Osteocyte (in vitro differentiated cells): ENCODE data around the gene SUPT3H. TPM values are rescaled to one million over a fixed set of nuclear protein-coding genes. Genes with fewer than 3 reads are reported as not detected.

Experiments used
- DNase-seq: peaks from one replicate; pipeline ENCODE4 v3.0.0; 2021; ENCODE audit warnings: mixed read lengths; ENCODE audit not compliant: unreplicated experiment; ENCODE audit errors: extremely low spot score
- H3K27ac Mint-ChIP-seq: one replicate; pipeline ENCODE4 v1.8.0; 2021; ENCODE audit warnings: mild to moderate bottlenecking, mixed read lengths; ENCODE audit not compliant: unreplicated experiment
- H3K27me3 Mint-ChIP-seq: one replicate; pipeline ENCODE4 v1.8.0; 2021; ENCODE audit warnings: mixed read lengths; ENCODE audit not compliant: unreplicated experiment
- H3K36me3 Mint-ChIP-seq: one replicate; pipeline ENCODE4 v1.8.0; 2021; ENCODE audit warnings: mixed read lengths; ENCODE audit not compliant: unreplicated experiment
- H3K4me1 Mint-ChIP-seq: one replicate; pipeline ENCODE4 v1.8.0; 2021; ENCODE audit warnings: mixed read lengths; ENCODE audit not compliant: unreplicated experiment
- H3K4me3 Mint-ChIP-seq: one replicate; pipeline ENCODE4 v1.8.0; 2021; ENCODE audit warnings: mild to moderate bottlenecking, moderate library complexity, mixed read lengths; ENCODE audit not compliant: unreplicated experiment
- H3K9me3 Mint-ChIP-seq: one replicate; pipeline ENCODE4 v1.8.0; 2021; ENCODE audit warnings: mixed read lengths; ENCODE audit not compliant: unreplicated experiment
- total RNA-seq: library from RNA; stranded (reverse); gene quantifications from 2 replicates; pipeline ENCODE4 v1.2.1, GENCODE V29; 2021
- TF ChIP-seq, protein P1 (sequence below): fragments of 200-600 bp; sonication (generic); IDR thresholded peaks from 2 replicates; pipeline ENCODE4 v1.5.0; 2021; ENCODE audit warnings: antibody characterized with exemption, mild to moderate bottlenecking, moderate library complexity

The SUPT3H gene
- total RNA-seq, 1 donor from 2014 or later = 13.2 TPM

DNA sequence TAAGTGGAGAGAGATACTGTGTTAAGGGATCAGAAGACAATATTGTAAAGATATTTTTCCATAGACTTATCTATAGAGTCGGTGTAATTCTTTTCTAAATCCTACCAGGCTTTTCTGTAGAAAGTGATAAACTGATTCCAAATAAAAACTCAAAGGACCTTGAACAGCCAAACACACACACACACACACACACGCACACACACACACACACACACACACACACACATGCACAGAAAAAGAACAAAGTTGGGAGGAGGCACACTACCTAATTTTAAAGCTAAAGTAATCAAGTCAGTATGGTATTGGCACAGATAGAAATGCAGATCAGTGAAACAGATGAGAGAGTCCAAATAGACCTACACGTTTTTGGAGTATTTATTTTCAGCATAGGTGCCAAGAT is 534.0 kb downstream of the SUPT3H start:
- peaks cover 32% of the 10 kb centered on the region for H3K4me1 Mint-ChIP-seq
- TF ChIP-seq, protein P1, sequence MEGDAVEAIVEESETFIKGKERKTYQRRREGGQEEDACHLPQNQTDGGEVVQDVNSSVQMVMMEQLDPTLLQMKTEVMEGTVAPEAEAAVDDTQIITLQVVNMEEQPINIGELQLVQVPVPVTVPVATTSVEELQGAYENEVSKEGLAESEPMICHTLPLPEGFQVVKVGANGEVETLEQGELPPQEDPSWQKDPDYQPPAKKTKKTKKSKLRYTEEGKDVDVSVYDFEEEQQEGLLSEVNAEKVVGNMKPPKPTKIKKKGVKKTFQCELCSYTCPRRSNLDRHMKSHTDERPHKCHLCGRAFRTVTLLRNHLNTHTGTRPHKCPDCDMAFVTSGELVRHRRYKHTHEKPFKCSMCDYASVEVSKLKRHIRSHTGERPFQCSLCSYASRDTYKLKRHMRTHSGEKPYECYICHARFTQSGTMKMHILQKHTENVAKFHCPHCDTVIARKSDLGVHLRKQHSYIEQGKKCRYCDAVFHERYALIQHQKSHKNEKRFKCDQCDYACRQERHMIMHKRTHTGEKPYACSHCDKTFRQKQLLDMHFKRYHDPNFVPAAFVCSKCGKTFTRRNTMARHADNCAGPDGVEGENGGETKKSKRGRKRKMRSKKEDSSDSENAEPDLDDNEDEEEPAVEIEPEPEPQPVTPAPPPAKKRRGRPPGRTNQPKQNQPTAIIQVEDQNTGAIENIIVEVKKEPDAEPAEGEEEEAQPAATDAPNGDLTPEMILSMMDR = no peak
- H3K9me3 Mint-ChIP-seq = no peaks in the 10 kb centered on the region
- no peak overlapping the region for H3K4me3 Mint-ChIP-seq
- DNase-seq = no peak
- H3K27me3 Mint-ChIP-seq = no peaks in the 10 kb centered on the region
- H3K36me3 Mint-ChIP-seq = no peaks in the 10 kb centered on the region
- H3K27ac Mint-ChIP-seq = no peak overlapping the region

DNA sequence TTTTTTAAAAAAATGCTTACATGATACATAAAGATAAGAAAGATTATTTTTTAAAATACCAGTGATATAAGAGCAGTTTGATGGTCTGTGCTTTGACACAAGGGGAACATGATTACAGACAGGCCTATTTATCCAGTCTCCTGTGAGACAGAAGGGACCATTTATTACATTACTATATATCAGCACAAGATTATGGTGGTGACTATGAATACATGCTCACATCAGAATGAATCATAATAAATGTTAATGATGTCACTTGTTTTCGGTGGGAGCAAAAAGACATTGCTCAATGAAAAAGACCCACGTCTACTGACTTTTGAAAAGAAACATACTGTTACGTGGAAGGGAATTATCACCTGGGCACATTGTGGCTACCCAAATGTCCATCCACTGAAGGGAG is 535.1 kb downstream of the SUPT3H start:
- no peaks in the 10 kb centered on the region for H3K27me3 Mint-ChIP-seq
- TF ChIP-seq, protein P1 = no peak
- H3K9me3 Mint-ChIP-seq = no peaks in the 10 kb centered on the region
- no peak overlapping the region for H3K27ac Mint-ChIP-seq
- no peak overlapping the region for H3K4me3 Mint-ChIP-seq
- DNase-seq = no peak
- H3K4me1 Mint-ChIP-seq = peaks cover 32% of the 10 kb centered on the region
- no peaks in the 10 kb centered on the region for H3K36me3 Mint-ChIP-seq

DNA sequence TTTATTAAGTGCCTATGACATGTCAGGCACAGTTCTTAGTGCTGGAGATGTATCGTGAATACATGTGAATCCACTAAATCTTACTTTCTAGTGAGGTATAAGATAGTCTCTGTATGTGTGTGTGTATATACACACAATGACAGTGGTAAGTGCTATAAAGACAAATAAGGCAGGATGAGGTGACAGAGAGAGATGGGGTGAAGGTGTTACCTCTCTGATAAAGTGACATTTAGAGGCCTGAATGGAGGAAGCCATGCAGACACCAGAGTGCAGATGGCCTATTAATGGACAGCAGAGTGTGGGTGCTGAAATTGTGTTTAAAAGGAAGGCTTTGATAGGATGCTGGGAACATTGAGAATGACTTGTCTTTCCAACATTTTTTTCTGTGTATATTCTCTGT is 535.9 kb downstream of the SUPT3H start:
- DNase-seq = no peak
- H3K27ac Mint-ChIP-seq = no peak overlapping the region
- no peak overlapping the region for H3K4me3 Mint-ChIP-seq
- H3K27me3 Mint-ChIP-seq = no peaks in the 10 kb centered on the region
- TF ChIP-seq, protein P1 = no peak
- H3K4me1 Mint-ChIP-seq = peaks cover 28% of the 10 kb centered on the region
- H3K9me3 Mint-ChIP-seq = no peaks in the 10 kb centered on the region
- H3K36me3 Mint-ChIP-seq = no peaks in the 10 kb centered on the region

DNA sequence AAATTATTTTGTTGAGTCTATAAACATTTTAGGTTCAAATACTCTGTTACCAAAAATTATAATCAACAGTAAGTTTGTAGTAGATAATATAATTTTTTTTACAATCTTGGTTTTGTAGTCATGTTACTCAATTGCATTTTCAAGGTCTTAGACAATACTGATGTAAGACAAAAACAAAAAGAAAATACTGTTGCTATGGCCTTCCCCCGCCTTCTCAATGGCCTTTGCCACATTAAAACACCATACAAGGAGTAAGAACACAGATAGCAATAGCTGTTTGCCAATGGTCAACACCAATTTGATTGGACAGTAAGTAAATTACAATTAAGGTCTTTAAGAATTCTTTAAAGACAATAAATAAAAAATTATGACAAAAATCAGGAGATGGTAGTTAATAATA is 540.0 kb downstream of the SUPT3H start:
- Mint-ChIP-seq H3K27ac (no peak overlapping the region), H3K36me3 (no peaks in the 10 kb centered on the region), H3K9me3 (no peaks in the 10 kb centered on the region), H3K27me3 (no peaks in the 10 kb centered on the region), H3K4me3 (no peak overlapping the region), H3K4me1 (peaks cover 19% of the 10 kb centered on the region)
- TF ChIP-seq, protein P1 = no peak
- DNase-seq = no peak

DNA sequence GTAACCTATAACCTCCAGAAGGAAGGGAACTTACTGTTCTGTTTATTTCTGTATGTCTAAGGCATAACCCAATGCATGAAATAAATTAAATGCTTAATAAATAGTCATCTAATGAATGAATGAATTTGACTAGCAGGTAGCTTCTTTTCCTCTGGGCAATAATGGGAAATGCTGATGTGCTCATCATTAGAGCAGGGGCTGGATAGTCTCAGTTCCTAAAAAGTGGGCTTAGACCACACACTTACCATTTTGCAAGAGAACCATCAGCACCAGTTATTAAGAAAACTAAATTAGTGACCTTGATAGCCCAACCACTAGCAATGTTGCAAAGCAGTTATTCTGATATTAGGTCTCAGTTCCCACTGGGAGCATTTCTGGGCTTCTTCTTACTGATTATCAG is 540.5 kb downstream of the SUPT3H start:
- Mint-ChIP-seq H3K36me3 (no peaks in the 10 kb centered on the region), H3K4me3 (no peak overlapping the region), H3K27ac (no peak overlapping the region), H3K9me3 (no peaks in the 10 kb centered on the region), H3K27me3 (no peaks in the 10 kb centered on the region), H3K4me1 (peaks cover 19% of the 10 kb centered on the region)
- TF ChIP-seq, protein P1 = no peak
- DNase-seq = no peak
